Caco-2 (cell line): ENCODE measurements around the gene ATP9A. TPM values are rescaled to one million over a fixed set of nuclear protein-coding genes. Genes with fewer than 3 reads are reported as not detected.

Experiments
- BruUV-seq: library from RNA; stranded (reverse); fragments of 400-500 nt; replicated peaks from 2 replicates; lab custom pipeline; 2021; lab: Mats Ljungman, UMichigan
- CTCF ChIA-PET: fragments of 300-600 bp; sonication (Branson Sonifier 250); formaldehyde crosslinking; loops from one replicate; lab custom pipeline; 2022; ENCODE audit warnings: antibody characterized with exemption; lab: Charles Lee
- POLR2A ChIA-PET: fragments of 300-600 bp; sonication (Branson Sonifier 250); formaldehyde crosslinking; loops from one replicate; lab custom pipeline; 2022; ENCODE audit warnings: antibody characterized with exemption; lab: Charles Lee
- DNase-seq, 2 experiments: peaks; one replicate each; pipeline versions ENCODE4 v3.0.0 to v3.0.0-alpha.2; 2020 to 2022
- H3K27me3 ChIP-seq: replicated peaks from 2 replicates; pipeline ENCODE4 v1.6.0; 2011; ENCODE audit warnings: low read length; ENCODE audit not compliant: control insufficient read depth, insufficient read depth
- H3K36me3 ChIP-seq: 2 replicates; pipeline ENCODE4 v1.5.1; 2011; ENCODE audit warnings: low read length; ENCODE audit not compliant: control insufficient read depth, insufficient read depth
- H3K4me1 ChIP-seq: fragments of 250-450 bp; sonication (Bioruptor Pico); 2 replicates; pipeline ENCODE4 v1.5.1; 2020; ENCODE audit warnings: mild to moderate bottlenecking
- H3K4me3 ChIP-seq: 2 replicates; pipeline ENCODE4 v1.5.1; 2011; ENCODE audit warnings: low read depth, mild to moderate bottlenecking, control low read depth, low read length
- H3K9me3 ChIP-seq: fragments of 250-450 bp; sonication (Bioruptor Pico); 2 replicates; pipeline ENCODE4 v1.5.1; 2020; ENCODE audit warnings: mild to moderate bottlenecking, moderate library complexity
- H3K27ac Mint-ChIP-seq: one replicate; pipeline ENCODE4 v1.8.0; 2022; ENCODE audit warnings: mixed read lengths; ENCODE audit not compliant: unreplicated experiment
- H3K27me3 Mint-ChIP-seq: one replicate; pipeline ENCODE4 v1.8.0; 2022; ENCODE audit warnings: mixed read lengths; ENCODE audit not compliant: insufficient read depth, unreplicated experiment
- H3K36me3 Mint-ChIP-seq: one replicate; pipeline ENCODE4 v1.8.0; 2022; ENCODE audit warnings: mild to moderate bottlenecking, mixed read lengths; ENCODE audit not compliant: insufficient read depth, unreplicated experiment
- H3K4me1 Mint-ChIP-seq: one replicate; pipeline ENCODE4 v1.8.0; 2022; ENCODE audit warnings: low read depth, mixed read lengths; ENCODE audit not compliant: unreplicated experiment
- H3K4me3 Mint-ChIP-seq: one replicate; pipeline ENCODE4 v1.8.0; 2022; ENCODE audit warnings: mild to moderate bottlenecking, moderate library complexity, mixed read lengths; ENCODE audit not compliant: unreplicated experiment
- H3K9me3 Mint-ChIP-seq: one replicate; pipeline ENCODE4 v1.8.0; 2022; ENCODE audit warnings: mixed read lengths; ENCODE audit not compliant: unreplicated experiment
- CTCF ChIP-seq, 2 experiments: fragments of 200-600 bp in 1 of 2; IDR thresholded peaks; 1 replicate in 1 of 2; 2 replicates in 1 of 2; pipeline versions ENCODE4 v1.5.1 to v1.8.0; 2011 to 2022; ENCODE audit warnings: antibody characterized with exemption in 1 of 2, control low read depth in 1 of 2, inconsistent platforms in 1 of 2, low read depth in 1 of 2, low read length in 1 of 2, mild to moderate bottlenecking in 1 of 2, moderate library complexity in 1 of 2; ENCODE audit not compliant: insufficient read depth in 1 of 2, severe bottlenecking in 1 of 2, unreplicated experiment in 1 of 2
- intact Hi-C: fragments of 100-400 bp; cut with micrococcal nuclease; formaldehyde crosslinking; loops from one replicate; pipeline ENCODE4 v1.10.0; 2022; ENCODE audit not compliant: unreplicated experiment
- total RNA-seq: library from RNA; stranded (reverse); gene quantifications from 2 replicates; pipeline ENCODE4 v1.2.3, GENCODE V29; 2022

ATP9A gene
- total RNA-seq, 1 experiment from 2014 or later, result 102 TPM

GRCh38 chr20:51735728-51736600 is 32.2 kb downstream of the ATP9A start:
- Histone ChIP-seq H3K36me3 (no peaks in the 10 kb centered on the region), H3K27me3 (no peaks in the 10 kb centered on the region), H3K4me3 (no peak overlapping the region), H3K9me3 (no peaks in the 10 kb centered on the region), H3K4me1 (peaks cover 23% of the 10 kb centered on the region)
- no peak for TF ChIP-seq CTCF (IDR thresholded peaks at IDR 0.05; ENCODE audit: insufficient read depth in 1 of 2, low read depth in 1 of 2, low read length in 1 of 2, severe bottlenecking in 1 of 2, unreplicated experiment in 1 of 2)
- ChIA-PET CTCF (interaction anchor here (1.3 to 1.7 kb wide), 2 partner anchors 35 to 64 kb away, joined by 5 to 7 read pairs; no protein-coding TSS in a partner anchor), POLR2A (interaction anchor here (0.5 kb wide), 1 partner anchor 19 kb away, joined by 4 read pairs; no protein-coding TSS in a partner anchor)
- intact Hi-C loops, result loop anchor here (2.0 kb wide), 2 partner anchors 15 to 35 kb away; no protein-coding TSS in a partner anchor
- BruUV-seq, result no TSS peak
- H3K4me1 Mint-ChIP-seq, result peaks cover 52% of the 10 kb centered on the region
- no peak for DNase-seq
- no peaks in the 10 kb centered on the region for H3K9me3 Mint-ChIP-seq
- H3K27me3 Mint-ChIP-seq, result no peaks in the 10 kb centered on the region
- no peaks in the 10 kb centered on the region for H3K36me3 Mint-ChIP-seq
- peak overlapping the region; percentile 7 for H3K27ac Mint-ChIP-seq
- H3K4me3 Mint-ChIP-seq, result no peak overlapping the region

- Histone ChIP-seq H3K36me3 (no peaks in the 10 kb centered on the region), H3K4me3 (no peak overlapping the region), H3K9me3 (no peaks in the 10 kb centered on the region), H3K27me3 (no peaks in the 10 kb centered on the region), H3K4me1 (peaks cover 23% of the 10 kb centered on the region)
- no TSS peak for BruUV-seq
- ChIA-PET POLR2A (interaction anchor here (0.5 to 0.9 kb wide), 2 partner anchors 11 to 19 kb away, joined by 4 to 5 read pairs; no protein-coding TSS in a partner anchor), CTCF (interaction anchor here (1.3 kb wide), 1 partner anchor 65 kb away, joined by 5 read pairs; no protein-coding TSS in a partner anchor)
- peak overlapping the region; percentile 7 for H3K27ac Mint-ChIP-seq
- H3K4me3 Mint-ChIP-seq, result no peak overlapping the region
- no peaks in the 10 kb centered on the region for H3K36me3 Mint-ChIP-seq
- no peaks in the 10 kb centered on the region for H3K27me3 Mint-ChIP-seq
- intact Hi-C loops, result loop anchor here (2.0 kb wide), 1 partner anchor 34 kb away; no protein-coding TSS in a partner anchor
- no peak for TF ChIP-seq CTCF (IDR thresholded peaks at IDR 0.05; ENCODE audit: insufficient read depth in 1 of 2, low read depth in 1 of 2, low read length in 1 of 2, severe bottlenecking in 1 of 2, unreplicated experiment in 1 of 2)
- no peak for DNase-seq
- H3K9me3 Mint-ChIP-seq, result no peaks in the 10 kb centered on the region
- H3K4me1 Mint-ChIP-seq, result peaks cover 52% of the 10 kb centered on the region
These were observed 33.1 kb downstream of the ATP9A start for GRCh38 chr20:51734876-51735720.

GRCh38 chr20:51733070-51733469 is 35.1 kb downstream of the ATP9A start:
- no peak overlapping the region for H3K4me3 ChIP-seq
- peaks cover 20% of the 10 kb centered on the region for H3K4me1 ChIP-seq
- Mint-ChIP-seq H3K36me3 (peaks cover 9% of the 10 kb centered on the region), H3K27ac (peak overlapping the region; percentile 62), H3K4me3 (no peak overlapping the region), H3K4me1 (peaks cover 45% of the 10 kb centered on the region), H3K9me3 (no peaks in the 10 kb centered on the region), H3K27me3 (no peaks in the 10 kb centered on the region)
- CTCF ChIA-PET, result no interaction called here
- TF ChIP-seq CTCF (IDR thresholded peaks at IDR 0.05; ENCODE audit: insufficient read depth in 1 of 2, low read depth in 1 of 2, low read length in 1 of 2, severe bottlenecking in 1 of 2, unreplicated experiment in 1 of 2), result no peak
- intact Hi-C loops, result no loop called here
- H3K36me3 ChIP-seq, result no peaks in the 10 kb centered on the region
- POLR2A ChIA-PET, result no interaction called here
- H3K9me3 ChIP-seq, result no peaks in the 10 kb centered on the region
- no peak for DNase-seq
- no TSS peak for BruUV-seq
- no peaks in the 10 kb centered on the region for H3K27me3 ChIP-seq
